ENCODE data around the gene ROBO2. TPM values are rescaled to one million over a fixed set of nuclear protein-coding genes. Genes with fewer than 3 reads are reported as not detected.

The ROBO2 gene
- total and polyA plus RNA-seq, 7 donors, result 0.23 to 2.9 (median 0.38) TPM; not detected in 1

DNA sequence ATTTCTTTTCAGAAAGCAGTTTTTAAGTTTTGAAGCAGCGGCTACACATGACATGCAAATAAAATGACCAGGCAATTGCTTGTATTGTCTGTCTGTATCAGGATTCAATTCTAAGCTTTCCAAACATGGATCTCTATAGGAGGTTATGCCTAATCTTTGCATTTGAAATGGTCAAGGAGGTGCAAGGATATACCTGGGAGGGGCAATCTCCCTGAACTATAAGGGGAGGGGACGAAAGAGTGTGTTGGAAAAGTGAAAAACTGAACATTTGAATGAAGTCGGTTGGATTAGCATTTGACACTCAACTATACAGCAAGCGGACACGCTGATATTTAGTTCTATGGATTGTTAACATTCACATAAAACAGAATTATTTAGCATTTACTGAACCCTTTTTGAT lies 11.7 kb downstream of the ROBO2 start:
- no peak for TF ChIP-seq EP300 (IDR thresholded peaks at IDR 0.05)
- no peak for TF ChIP-seq POLR2A (IDR thresholded peaks at IDR 0.05)
- no peak for TF ChIP-seq POLR2AphosphoS5 (IDR thresholded peaks at IDR 0.05)
- TF ChIP-seq CTCF (IDR thresholded peaks at IDR 0.05), result no peak
- no peaks in the 10 kb centered on the region for H3K36me3 ChIP-seq
- no peaks in the 10 kb centered on the region for H3K9me3 ChIP-seq
- H3K4me3 ChIP-seq, result no peak overlapping the region
- no peaks in the 10 kb centered on the region for H3K4me1 ChIP-seq
- no peak for DNase-seq
- H3K27me3 ChIP-seq, result no peaks in the 10 kb centered on the region
- WGBS, 2 donors, result 87 to 94% methylated on average over 5 of the region's 5 CpGs
- H3K27ac ChIP-seq, result no peak overlapping the region
- intact Hi-C loops (cut with DNase I), result no loop called here

- no peaks in the 10 kb centered on the region for H3K9me3 ChIP-seq
- no peaks in the 10 kb centered on the region for H3K4me1 ChIP-seq
- H3K36me3 ChIP-seq, result no peaks in the 10 kb centered on the region
- no peak overlapping the region for H3K27ac ChIP-seq
- H3K27me3 ChIP-seq, result no peaks in the 10 kb centered on the region
- no peak overlapping the region for H3K4me3 ChIP-seq
- no peak for DNase-seq
- WGBS, 2 donors, result 89 to 92% methylated on average over 2 of the region's 2 CpGs
- no peak for TF ChIP-seq POLR2AphosphoS5 (IDR thresholded peaks at IDR 0.05)
- TF ChIP-seq CTCF (IDR thresholded peaks at IDR 0.05), result no peak
- TF ChIP-seq POLR2A (IDR thresholded peaks at IDR 0.05), result no peak
- no peak for TF ChIP-seq EP300 (IDR thresholded peaks at IDR 0.05)
- intact Hi-C loops (cut with DNase I), result no loop called here
Observed at GRCh38 chr3:77052051-77052501, 12.2 kb downstream of the ROBO2 start.

DNA sequence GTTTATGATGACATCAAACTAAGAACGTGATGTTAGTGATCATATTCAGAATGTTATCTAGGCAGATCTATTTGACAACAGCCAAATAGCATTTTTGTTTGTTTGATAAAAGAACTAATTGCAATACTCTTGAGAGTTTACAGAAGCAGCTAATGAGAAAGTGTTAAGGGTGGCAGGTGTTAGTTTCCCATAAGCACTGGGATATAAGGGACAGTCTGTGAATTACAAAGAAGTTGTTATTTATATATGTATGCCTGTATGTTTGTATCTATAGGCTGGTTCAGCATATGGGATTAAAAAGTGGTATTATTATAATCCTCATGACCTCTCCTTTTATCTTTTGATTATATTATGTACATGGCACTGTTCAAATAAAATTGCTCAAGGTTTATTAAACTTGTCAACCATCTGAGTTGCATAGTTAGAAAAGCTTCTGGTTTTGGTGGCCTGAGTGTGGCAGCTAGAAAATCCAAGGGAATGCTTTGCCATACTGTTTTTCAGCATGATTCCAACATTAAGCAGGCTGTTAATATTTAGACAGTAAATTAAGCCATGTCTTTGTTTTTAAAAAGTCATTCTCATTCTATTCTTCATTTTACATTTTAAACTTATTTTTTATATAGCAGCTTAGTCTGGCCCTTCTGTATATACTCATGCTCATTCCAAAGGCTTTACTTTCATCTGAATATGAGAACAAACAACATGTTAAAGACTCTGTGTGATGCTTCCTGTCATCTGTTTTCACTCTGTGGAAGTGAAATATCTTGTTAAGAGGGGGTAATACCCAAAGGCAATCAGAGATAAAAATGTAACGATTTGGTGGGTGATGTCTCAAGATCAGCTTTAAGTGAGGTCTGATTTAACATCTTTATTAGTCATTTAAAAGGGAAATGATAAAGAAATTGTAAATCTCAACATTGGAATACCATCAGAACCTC lies 13.1 kb downstream of the ROBO2 start:
- Histone ChIP-seq H3K36me3 (no peaks in the 10 kb centered on the region), H3K27ac (no peak overlapping the region), H3K4me1 (no peaks in the 10 kb centered on the region), H3K27me3 (no peaks in the 10 kb centered on the region), H3K4me3 (no peak overlapping the region), H3K9me3 (no peaks in the 10 kb centered on the region)
- intact Hi-C loops (cut with DNase I), result no loop called here
- TF ChIP-seq EP300 (IDR thresholded peaks at IDR 0.05), result no peak
- TF ChIP-seq CTCF (IDR thresholded peaks at IDR 0.05), result no peak
- no peak for TF ChIP-seq POLR2AphosphoS5 (IDR thresholded peaks at IDR 0.05)
- no peak for TF ChIP-seq POLR2A (IDR thresholded peaks at IDR 0.05)
- WGBS, 2 donors, result 33 to 47% methylated on average over 2 of the region's 2 CpGs
- DNase-seq, result no peak

GRCh38 chr3:77053795-77054194 lies 13.9 kb downstream of the ROBO2 start:
- no peak overlapping the region for H3K27ac ChIP-seq
- intact Hi-C loops (cut with DNase I), result no loop called here
- no peaks in the 10 kb centered on the region for H3K9me3 ChIP-seq
- no peak for TF ChIP-seq EP300 (IDR thresholded peaks at IDR 0.05)
- TF ChIP-seq POLR2A (IDR thresholded peaks at IDR 0.05), result no peak
- no peak for TF ChIP-seq POLR2AphosphoS5 (IDR thresholded peaks at IDR 0.05)
- TF ChIP-seq CTCF (IDR thresholded peaks at IDR 0.05), result no peak
- DNase-seq, result no peak
- no peak overlapping the region for H3K4me3 ChIP-seq
- no peaks in the 10 kb centered on the region for H3K4me1 ChIP-seq
- 20 to 69% methylated on average over 2 of the region's 2 CpGs for WGBS, 2 donors
- H3K27me3 ChIP-seq, result no peaks in the 10 kb centered on the region
- no peaks in the 10 kb centered on the region for H3K36me3 ChIP-seq
